Measurements from ENCODE around the gene TNRC6A.
"Not testable (repeated sequence)": the region's sequence is repeated elsewhere in the genome, so short reads cannot be mapped to it uniquely, and the experiment has no call there.

The TNRC6A gene

GRCh38 chr16:24729243-24729950 lies at the start of gene TNRC6A:
TSS of gene TNRC6A (plus strand) at chr16:24729651. CDS start at chr16:24729842, 191 bp downstream.
- DNase-seq = peak; percentile 84 to 85

- no peak for DNase-seq
Observed at GRCh38 chr16:24681793-24682192, 47.7 kb upstream of the TNRC6A start.

DNA sequence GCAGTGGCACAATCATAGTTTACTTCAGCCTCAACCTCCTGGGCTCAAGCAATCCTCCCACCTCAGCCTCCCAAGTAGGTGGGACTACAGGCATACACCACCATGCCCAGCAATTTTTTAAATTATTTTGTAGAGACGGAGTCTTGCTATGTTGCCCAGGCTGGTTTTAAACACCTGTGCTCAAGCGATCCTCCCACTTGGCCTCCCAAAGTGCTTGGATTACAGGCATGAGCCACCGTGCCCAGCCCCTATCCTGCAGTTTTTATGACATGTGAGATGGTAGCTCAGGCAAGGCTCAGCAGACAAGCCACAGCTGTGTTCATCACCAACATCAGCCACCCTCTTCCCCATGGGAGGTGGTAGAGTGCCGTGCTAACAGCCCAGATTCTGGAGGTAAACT lies 46.2 kb upstream of the TNRC6A start:
- DNase-seq = no peak

- DNase-seq = no peak
Observed at GRCh38 chr16:24683847-24684493, 45.5 kb upstream of the TNRC6A start.

- no peak for DNase-seq
Observed at GRCh38 chr16:24685539-24686432, 43.7 kb upstream of the TNRC6A start.

DNA sequence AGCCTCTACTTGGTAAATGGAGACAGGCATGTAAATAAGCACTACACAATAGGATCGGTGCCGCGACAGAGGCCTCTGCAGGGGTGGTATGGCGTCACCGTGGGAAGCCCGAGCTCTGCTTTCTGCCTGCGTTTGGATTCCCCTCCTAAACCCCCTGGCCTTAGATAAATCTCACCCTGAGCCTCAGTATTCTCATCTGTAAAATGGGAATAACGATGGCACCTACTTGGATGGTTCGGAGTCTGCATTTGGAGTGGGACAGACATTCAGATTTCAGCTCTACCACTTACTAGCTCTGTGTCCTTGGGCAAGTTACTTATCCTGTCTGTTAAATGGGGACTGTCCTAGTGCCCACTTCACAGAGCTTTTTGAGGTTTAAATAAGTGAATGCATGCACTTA lies 42.8 kb upstream of the TNRC6A start:
- DNase-seq = no peak

DNA sequence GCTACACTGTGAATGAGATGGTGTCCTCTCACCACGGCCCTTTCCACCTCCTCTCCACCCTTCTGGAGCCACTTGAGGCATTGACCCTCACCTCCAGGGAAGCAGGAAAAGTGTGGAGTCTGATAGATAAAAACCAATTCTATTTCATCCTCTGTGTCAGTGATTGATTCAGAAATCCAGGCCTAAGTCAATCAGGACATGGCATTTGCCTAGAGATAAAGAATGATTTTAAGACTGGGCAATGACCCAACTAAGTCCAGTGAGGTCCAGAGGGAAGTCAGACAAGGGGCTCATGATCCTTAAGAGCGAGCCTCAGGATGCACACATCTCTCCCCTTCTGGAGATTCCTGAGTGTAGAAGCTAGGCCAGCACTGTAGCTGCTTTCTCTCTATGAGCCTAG lies 41.1 kb upstream of the TNRC6A start:
- no peak for DNase-seq

GRCh38 chr16:24689128-24689527 lies 40.3 kb upstream of the TNRC6A start:
- DNase-seq = no peak

GRCh38 chr16:24692854-24693253 lies 36.6 kb upstream of the TNRC6A start:
- DNase-seq = no peak

DNA sequence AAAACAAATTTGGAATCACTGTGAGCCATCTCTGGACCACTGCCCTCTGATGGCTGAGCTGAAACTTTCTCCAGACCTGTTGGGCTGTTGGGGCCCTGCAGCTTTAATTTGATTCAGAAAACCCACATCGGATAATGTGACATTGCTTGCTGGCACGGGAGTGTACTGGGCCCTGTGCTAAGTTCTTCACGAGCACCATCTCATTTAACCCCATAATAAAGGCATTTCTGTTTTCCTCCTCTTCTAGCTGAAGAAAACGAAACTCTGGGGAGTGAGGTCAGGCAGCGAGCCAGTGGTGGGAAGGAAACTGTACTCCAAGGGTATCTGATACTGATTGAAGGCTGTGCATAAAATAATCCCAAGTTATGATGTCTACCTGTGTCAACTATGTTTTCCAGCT lies 34.5 kb upstream of the TNRC6A start:
- no peak for DNase-seq

DNA sequence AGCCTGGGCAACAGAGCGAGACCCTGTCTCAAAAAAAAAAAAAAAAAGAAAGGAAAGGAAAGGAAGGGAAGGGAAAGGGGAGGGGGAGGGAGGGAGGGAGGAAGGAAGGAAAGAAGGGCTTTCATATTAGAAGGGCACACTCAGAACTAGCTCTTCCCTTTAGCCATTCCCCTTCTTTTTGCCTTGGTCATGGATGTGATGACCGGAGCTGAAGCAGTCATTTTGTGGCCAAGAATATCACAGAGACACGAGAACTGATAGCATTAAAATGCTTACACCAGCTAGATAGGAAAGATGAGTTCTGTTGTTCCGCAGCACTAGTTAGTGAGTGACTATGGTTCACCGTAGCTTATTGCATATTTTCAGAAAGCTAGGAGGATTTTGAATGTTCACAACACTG lies 32.8 kb upstream of the TNRC6A start:
- no peak for DNase-seq

DNA sequence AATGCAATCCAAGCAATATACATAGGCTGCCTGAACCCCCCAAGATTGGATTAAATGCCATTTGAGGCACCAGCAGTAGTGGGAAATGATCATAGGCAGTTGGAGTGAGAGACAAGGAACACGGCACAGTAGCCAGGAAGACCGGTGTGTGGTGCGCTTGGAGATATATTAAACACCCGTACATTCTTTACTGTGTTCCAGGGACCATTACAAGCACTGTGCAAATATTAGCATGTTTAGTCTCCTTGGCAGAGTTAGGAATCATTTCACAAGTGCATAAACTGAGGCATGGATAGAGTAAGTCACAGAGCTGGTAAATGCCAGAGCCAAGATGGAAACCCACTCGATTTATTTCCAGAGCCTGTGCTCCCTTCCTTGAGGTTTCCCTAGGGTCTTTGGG lies 31.1 kb upstream of the TNRC6A start:
- no peak for DNase-seq

- DNase-seq = no peak
Observed at GRCh38 chr16:24699151-24699723, 30.2 kb upstream of the TNRC6A start.

- DNase-seq = no peak
Observed at GRCh38 chr16:24700549-24701392, 28.7 kb upstream of the TNRC6A start.

DNA sequence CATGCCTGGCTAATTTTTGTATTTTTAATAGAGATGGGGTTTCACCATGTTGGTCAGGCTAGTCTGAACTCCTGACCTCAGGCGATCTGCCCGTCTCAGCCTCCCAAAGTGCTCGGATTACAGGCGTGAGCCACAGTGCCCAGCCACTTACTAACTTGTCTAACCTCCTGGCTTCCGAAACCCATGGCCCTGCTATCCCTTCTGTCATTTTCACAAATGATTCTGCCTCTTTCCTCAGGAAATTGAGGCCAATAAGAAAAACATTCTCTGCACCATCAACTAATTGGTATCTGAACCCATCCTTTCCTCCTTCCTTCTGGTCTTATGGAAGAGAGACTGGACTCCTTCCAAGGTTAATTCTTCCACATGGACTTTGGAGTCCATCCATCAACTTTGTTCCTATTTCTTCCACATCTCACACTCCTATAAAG lies 27.9 kb upstream of the TNRC6A start:
- DNase-seq = no peak

DNA sequence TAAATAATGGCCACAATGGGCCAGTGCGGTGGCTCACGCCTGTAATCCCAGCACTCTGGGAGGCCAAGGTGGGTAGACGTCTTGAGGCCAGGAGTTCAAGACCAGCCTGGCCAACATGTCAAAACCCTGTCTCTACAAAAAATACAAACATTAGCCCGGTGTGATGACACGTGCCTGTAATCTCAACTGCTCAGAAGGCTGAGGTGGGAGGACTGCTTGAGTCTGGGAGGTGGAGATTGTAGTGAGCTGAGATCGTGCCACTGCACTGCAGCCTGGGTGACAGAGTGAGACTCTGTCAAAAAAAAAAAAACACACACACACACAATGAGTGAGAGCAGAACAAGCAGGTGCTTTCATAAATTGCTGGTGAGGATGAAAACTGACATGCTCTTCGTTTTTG lies 21.7 kb upstream of the TNRC6A start:
- not testable (repeated sequence) for DNase-seq

- DNase-seq = no peak
Observed at GRCh38 chr16:24713379-24713778, 16.1 kb upstream of the TNRC6A start.

- DNase-seq = no peak
Observed at GRCh38 chr16:24717411-24717810, 12.0 kb upstream of the TNRC6A start.

GRCh38 chr16:24718967-24719521 lies 10.4 kb upstream of the TNRC6A start:
- no peak for DNase-seq

DNA sequence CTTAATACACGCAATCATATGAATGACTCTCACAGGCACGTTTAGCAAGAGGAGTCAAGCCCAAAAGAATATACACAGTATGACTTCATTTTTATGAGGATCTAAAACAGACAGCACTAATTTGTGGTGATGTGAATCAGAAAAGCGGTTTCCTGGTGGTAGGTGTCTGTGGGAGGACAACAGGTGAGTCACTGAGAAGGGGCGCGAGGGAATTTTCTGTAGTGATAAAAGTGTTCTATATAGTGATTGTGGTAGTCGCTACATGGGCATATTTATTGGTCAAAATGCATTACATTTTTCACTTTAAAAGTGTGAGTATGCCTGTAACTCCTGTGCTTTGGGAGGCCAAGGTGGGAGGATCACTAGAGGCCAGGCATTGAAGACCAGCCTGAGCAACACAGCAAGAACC lies 7.6 kb upstream of the TNRC6A start:
- peak in 1 of 2 donors; percentile 14 for DNase-seq

GRCh38 chr16:24723663-24724062 lies 5.8 kb upstream of the TNRC6A start:
- DNase-seq = no peak

- DNase-seq = no peak
Observed at GRCh38 chr16:24728011-24728410, 1.4 kb upstream of the TNRC6A start.

All from CD4-positive, alpha-beta T cell treated with Interferon alpha-2 for 1 hour (primary cell).